ENCODE data around the gene UCK1. TPM values are rescaled to one million over a fixed set of nuclear protein-coding genes. Genes with fewer than 3 reads are reported as not detected.

UCK1 gene
- total RNA-seq, 2 donors from 2014 or later, result 21.4 to 33.7 TPM

DNA sequence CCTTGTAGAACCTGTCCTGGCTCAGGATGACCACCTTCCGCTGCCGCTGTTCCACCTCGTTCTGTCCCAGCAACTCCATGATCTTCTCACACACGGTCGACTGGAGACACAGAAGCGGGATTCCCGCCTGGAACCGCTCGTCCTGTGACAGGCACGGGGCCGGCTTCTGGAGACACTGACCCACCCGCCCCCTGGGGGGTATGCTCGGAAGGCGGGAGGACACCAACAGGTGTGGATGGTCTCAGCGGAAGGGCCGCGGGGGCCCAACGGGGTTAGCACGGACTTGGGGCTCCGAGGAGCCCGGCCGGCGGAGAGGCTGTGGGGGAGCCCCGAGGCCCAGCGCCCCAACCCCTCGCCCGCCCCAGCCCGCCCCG is 530 bp downstream of the UCK1 start:
- no peak for DNase-seq (ENCODE audit: low spot score in 2 of 2)
- Mint-ChIP-seq H3K27ac (peak overlapping the region; percentile 70 to 74), H3K9me3 (no peaks in the 10 kb centered on the region), H3K36me3 (peaks cover 12 to 13% of the 10 kb centered on the region in 2 donors)
- peak; percentile 16 to 29 for ATAC-seq

DNA sequence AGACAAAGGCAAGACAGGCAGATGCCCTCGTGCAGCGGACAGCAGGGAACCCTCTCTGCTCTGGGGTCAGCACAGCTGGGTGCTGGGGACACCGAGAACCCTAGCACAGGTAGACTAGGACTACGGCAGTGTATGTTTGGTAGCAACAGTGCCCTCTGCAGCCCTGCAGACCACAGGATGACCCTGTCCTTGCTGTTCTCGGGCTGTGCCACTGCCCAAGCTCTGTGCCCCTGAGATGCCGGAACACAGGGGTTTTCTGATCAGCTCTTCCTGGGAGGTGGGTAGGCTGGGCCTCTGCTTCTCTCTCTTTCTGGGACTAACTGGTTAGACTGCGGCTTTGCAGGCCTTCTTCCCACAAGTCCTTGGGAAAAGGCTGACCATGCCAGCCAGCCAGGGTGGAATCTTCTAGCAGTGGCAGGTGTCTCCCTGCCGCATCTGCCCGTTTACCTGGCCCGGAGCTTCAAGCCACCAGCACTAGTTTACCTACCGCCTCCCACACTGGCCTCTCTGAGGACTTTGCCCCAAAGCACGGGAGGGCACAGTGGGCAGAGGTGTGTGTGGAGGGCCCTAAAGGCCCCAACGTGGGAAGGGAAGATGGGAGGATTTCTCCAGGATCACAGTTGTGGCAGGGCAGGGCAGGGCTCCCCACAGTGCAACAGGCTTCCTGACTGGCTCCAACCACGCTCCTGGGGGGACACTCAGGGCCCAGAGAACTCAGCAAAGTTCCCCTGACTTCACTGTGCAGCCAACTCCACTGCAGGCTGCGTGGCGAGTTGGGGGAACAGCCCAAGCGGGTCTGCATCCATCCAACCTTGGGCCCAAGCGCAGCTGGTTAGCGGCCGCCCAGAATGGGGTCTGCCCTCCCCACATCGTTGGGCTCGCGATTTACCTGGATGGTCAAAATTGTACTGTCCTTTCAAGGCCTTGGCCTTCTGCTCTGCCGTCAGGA is 1.2 kb downstream of the UCK1 start:
- no peak for ATAC-seq
- Mint-ChIP-seq H3K27ac (peak overlapping the region; percentile 70 to 74), H3K36me3 (peaks cover 12 to 13% of the 10 kb centered on the region in 2 donors), H3K9me3 (no peaks in the 10 kb centered on the region)
- DNase-seq (ENCODE audit: low spot score in 2 of 2), result no peak

DNA sequence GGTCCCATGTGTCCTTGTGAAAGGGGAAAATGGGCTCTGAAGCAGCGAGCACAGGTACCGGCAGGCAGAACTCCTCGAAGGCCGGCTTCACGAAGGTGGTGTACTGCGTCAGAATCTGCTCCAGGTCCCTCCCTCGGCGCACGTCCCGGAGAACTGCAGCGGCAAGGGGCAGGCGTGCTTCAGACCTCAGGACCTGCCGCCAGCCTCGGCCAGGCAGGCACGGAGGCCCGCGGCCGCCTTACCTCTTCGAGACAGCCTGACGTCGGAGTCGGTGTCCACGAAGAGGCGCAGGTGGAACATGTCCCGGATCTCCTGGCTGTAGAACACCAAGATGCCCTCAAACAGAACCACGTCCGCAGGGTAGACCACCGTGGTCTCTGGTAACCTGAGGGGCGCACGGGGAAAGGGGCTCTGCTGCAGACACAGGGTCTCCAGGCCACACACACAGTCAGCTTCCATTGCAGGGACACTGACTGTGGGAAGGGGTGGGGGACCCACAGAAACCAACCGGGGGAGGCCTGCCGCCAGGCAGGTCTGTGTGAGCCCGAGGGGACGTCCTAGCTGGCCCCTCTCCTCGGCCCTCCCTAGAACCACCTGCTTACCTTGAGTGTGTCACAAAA is 2.1 kb downstream of the UCK1 start:
- DNase-seq (ENCODE audit: low spot score in 2 of 2) (no peak), ATAC-seq (no peak)
- H3K36me3 Mint-ChIP-seq, result peaks cover 12 to 13% of the 10 kb centered on the region in 2 donors
- H3K9me3 Mint-ChIP-seq, result no peaks in the 10 kb centered on the region
- peak overlapping the region in 1 of 2 donors; percentile 70 for H3K27ac Mint-ChIP-seq

DNA sequence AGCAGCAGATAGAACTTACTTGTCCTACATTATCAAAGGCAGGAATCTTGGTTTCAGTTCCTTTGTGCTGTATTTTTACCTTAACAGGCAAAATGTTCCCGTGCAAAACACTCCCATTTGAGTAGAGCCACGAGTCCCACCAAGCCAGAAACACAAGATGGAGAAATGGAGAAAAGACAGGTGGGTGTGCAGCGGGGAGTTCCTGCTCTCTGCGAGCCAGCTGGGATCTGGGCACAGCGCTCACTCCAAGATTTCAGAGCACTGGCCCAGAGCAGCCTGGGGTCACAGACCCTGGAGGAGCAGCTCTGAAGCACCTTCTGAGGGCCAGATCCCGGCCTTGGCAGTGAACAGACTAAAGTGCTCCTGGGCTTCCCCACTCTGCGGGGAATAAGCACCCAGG is 2.9 kb downstream of the UCK1 start:
- DNase-seq (ENCODE audit: low spot score in 2 of 2) (no peak), ATAC-seq (no peak)
- no peaks in the 10 kb centered on the region for H3K9me3 Mint-ChIP-seq
- peaks cover 12 to 13% of the 10 kb centered on the region in 2 donors for H3K36me3 Mint-ChIP-seq
- H3K27ac Mint-ChIP-seq, result peak overlapping the region in 1 of 2 donors; percentile 82

DNA sequence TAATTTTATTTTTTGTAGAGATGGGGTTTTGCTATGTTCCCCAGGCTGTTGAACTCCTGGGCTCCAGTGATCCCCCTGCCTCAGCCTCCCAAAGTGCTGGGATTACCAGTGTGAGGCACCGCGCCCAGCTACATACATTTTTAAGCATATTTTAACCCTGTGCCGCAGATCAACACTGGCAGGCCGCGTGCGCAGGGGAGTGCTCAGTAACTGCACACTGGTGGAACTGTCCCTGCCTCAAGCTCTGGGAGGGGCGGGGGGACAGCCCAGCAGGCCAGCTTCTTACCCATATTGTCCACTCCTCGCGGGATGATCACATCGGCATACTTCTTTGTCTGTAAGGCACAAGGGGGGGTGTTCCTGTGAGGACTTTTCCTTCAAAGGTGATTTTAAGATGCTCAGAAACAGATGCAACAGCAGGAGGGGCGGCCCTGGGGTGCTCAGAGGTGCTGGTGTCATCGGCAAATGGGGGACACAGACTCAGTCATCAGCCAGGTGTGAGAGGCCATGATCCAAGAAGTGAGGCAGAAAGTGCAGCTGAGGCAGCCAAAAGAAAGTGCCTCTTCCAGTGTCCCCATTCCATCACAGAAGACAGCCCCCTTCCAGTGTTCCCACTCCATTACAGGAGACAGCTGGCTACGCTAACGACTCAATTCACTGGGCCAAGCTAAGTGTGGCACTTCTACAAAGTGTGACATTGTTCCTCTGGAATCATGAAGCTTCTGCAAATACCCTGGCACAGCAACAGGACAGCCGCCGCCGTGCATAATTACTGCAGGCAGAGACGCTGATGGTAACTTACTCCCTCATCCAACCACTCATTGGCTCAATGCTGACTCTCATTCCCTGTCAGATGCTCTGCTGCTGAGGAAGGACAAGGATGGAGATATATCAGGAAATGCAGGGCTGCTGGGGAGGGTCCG is 5.2 kb downstream of the UCK1 start:
- ATAC-seq (no peak), DNase-seq (ENCODE audit: low spot score in 2 of 2) (no peak)
- Mint-ChIP-seq H3K27ac (no peak overlapping the region), H3K36me3 (peaks cover 12 to 13% of the 10 kb centered on the region in 2 donors), H3K9me3 (no peaks in the 10 kb centered on the region)

GRCh38 chr9:131524665-131525315 is 6.3 kb downstream of the UCK1 start:
- peaks cover 9 to 13% of the 10 kb centered on the region in 2 donors for H3K36me3 Mint-ChIP-seq
- H3K27ac Mint-ChIP-seq, result peak overlapping the region; percentile 65 to 71
- ATAC-seq (peak in 1 of 2 donors; percentile 17), DNase-seq (ENCODE audit: low spot score in 2 of 2) (no peak)
- H3K9me3 Mint-ChIP-seq, result no peaks in the 10 kb centered on the region

GRCh38 chr9:131523451-131524435 is 7.3 kb downstream of the UCK1 start:
- Mint-ChIP-seq H3K9me3 (no peaks in the 10 kb centered on the region), H3K27ac (peak overlapping the region in 1 of 2 donors; percentile 71), H3K36me3 (peaks cover 13 to 14% of the 10 kb centered on the region in 2 donors)
- ATAC-seq, result peak; percentile 16 to 38
- no peak for DNase-seq (ENCODE audit: low spot score in 2 of 2)

DNA sequence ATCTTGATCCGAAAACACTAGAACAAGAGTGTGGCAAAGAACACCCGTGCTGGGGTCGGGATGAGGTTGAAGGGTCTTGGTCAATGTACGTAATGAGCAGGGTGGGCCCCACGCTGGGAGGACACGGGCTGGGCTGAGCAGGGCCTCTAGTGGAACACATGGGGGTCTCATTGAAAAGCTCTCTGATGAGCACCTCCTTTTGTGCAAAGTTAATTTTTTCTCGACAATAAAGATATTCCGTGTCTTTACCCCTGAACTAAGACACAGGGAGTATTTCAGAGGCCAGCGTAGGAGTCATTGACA is 8.0 kb downstream of the UCK1 start:
- DNase-seq (ENCODE audit: low spot score in 2 of 2), result no peak
- H3K9me3 Mint-ChIP-seq, result no peaks in the 10 kb centered on the region
- ATAC-seq, result no peak
- H3K27ac Mint-ChIP-seq, result peak overlapping the region in 1 of 2 donors; percentile 71
- peaks cover 8 to 9% of the 10 kb centered on the region in 2 donors for H3K36me3 Mint-ChIP-seq

DNA sequence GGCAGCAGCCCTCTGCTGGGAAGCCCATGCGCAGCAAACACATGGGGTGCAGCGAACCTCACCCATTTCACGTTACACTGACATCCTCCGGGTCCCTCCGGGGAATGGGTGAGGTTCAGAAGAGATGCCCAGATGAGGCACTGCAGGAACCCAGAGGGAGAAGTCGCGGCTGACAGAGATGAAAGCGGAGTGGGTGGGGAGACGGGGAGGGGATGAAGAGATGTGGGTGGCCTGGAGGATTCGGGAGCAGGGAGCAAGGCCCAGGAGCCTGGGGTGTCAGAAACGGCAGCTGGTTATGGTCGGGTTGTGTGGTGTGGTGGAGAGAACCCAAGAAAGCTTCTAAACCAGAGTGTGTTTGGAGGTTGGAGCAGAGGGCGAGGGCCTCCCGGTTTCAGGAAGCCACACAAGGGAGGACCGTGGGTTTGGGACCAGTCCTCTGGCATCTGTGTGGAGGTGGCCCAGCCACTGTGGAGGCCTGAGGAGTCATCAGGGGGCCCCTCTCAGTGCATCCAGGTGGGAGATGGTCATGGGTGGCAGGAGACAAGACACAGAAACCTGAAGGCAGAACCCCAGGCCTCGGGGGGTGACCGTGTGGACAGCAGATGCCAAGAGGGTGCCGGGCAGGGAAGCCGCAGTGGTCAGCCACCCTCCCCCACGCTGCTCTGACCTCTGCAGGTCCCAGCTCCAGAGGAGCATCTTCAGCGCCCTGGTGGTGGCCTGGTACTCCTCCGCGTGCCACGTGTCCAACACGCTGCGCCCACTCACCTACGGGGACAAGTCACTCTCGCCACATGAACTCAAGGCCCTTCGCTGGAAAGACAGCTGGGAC is 8.6 kb downstream of the UCK1 start:
- Mint-ChIP-seq H3K9me3 (no peaks in the 10 kb centered on the region), H3K36me3 (peaks cover 7 to 8% of the 10 kb centered on the region in 2 donors), H3K27ac (peak overlapping the region in 1 of 2 donors; percentile 71)
- ATAC-seq (no peak), DNase-seq (ENCODE audit: low spot score in 2 of 2) (no peak)

GRCh38 chr9:131521822-131522221 is 9.2 kb downstream of the UCK1 start:
- ATAC-seq (no peak), DNase-seq (ENCODE audit: low spot score in 2 of 2) (no peak)
- Mint-ChIP-seq H3K9me3 (no peaks in the 10 kb centered on the region), H3K36me3 (peaks cover 7 to 8% of the 10 kb centered on the region in 2 donors), H3K27ac (peak overlapping the region in 1 of 2 donors; percentile 16)

- ATAC-seq (no peak), DNase-seq (ENCODE audit: low spot score in 2 of 2) (no peak)
- Mint-ChIP-seq H3K36me3 (peaks cover 1 to 7% of the 10 kb centered on the region in 2 donors), H3K27ac (peak overlapping the region in 1 of 2 donors; percentile 16), H3K9me3 (no peaks in the 10 kb centered on the region)
These were observed 9.9 kb downstream of the UCK1 start for GRCh38 chr9:131521203-131521602.

- DNase-seq (ENCODE audit: low spot score in 2 of 2), result no peak
- no peak for ATAC-seq
- H3K27ac Mint-ChIP-seq, result no peak overlapping the region
- peaks cover 0 to 7% of the 10 kb centered on the region in 2 donors for H3K36me3 Mint-ChIP-seq
- no peaks in the 10 kb centered on the region for H3K9me3 Mint-ChIP-seq
These were observed 10.6 kb downstream of the UCK1 start for GRCh38 chr9:131520503-131520902.

DNA sequence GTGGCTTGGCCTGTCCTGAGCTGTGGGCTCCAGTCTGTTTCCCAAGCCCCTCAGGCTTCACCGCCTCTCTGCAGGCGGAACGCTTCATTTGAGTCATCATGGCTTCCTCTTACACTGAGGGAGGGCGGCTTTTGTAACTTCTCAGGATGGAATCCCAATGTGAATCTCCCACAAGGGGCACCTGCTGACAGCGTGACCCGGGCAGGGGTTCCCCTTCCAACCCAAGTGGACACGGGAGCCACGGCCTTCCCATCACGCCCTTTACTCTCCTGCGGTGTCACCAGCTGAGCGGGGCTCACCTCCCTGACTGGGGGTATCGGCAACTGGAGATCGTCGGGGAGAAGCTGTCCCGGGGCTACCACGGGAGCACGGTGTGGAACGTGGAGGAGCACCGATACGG is 12.5 kb downstream of the UCK1 start:
- H3K36me3 Mint-ChIP-seq, result peaks cover 0 to 7% of the 10 kb centered on the region in 2 donors
- no peak for ATAC-seq
- no peak for DNase-seq (ENCODE audit: low spot score in 2 of 2)
- no peaks in the 10 kb centered on the region for H3K9me3 Mint-ChIP-seq
- no peak overlapping the region for H3K27ac Mint-ChIP-seq

GRCh38 chr9:131517761-131518190 is 13.3 kb downstream of the UCK1 start:
- peaks cover 0 to 7% of the 10 kb centered on the region in 2 donors for H3K36me3 Mint-ChIP-seq
- no peaks in the 10 kb centered on the region for H3K9me3 Mint-ChIP-seq
- H3K27ac Mint-ChIP-seq, result no peak overlapping the region
- DNase-seq (ENCODE audit: low spot score in 2 of 2), result no peak
- ATAC-seq, result no peak
